CD4-positive, alpha-beta T cell (primary cell): ENCODE results near the gene TP63. TPM values are rescaled to one million over a fixed set of nuclear protein-coding genes. Genes with fewer than 3 reads are reported as not detected.

Experiments used
- ATAC-seq: fragments of 200-7000 bp; cut with Tn5 transposase; one replicate; pipeline ENCODE4 v1.10.0; 2022; ENCODE audit warnings: mild to moderate bottlenecking; ENCODE audit not compliant: poor library complexity
- CTCF ChIA-PET: fragments of 350-600 bp; sonication (Branson Sonifier 250); formaldehyde crosslinking; loops from one replicate; lab custom pipeline; 2021; ENCODE audit warnings: antibody characterized with exemption, inconsistent platforms; lab: Charles Lee
- POLR2A ChIA-PET: fragments of 350-600 bp; sonication (Branson Sonifier 250); formaldehyde crosslinking; loops from one replicate; lab custom pipeline; 2021; ENCODE audit warnings: antibody characterized with exemption, inconsistent platforms; lab: Charles Lee
- DNase-seq, 14 experiments: peaks; one replicate each; pipeline ENCODE4 v3.0.0-alpha.2; 2013 to 2020; ENCODE audit warnings: mixed read lengths in 2 of 14
- H3K27ac ChIP-seq, 2 donors: one replicate each; pipeline versions ENCODE4 v1.5.1 to v1.7.0; 2013; ENCODE audit warnings: low read length in 2 of 2, low read depth in 1 of 2, mild to moderate bottlenecking in 1 of 2
- H3K27me3 ChIP-seq, 2 experiments: 1 replicate in 1 of 2; 2 replicates in 1 of 2; pipeline versions ENCODE4 v1.6.1 to v1.7.0; 2013; ENCODE audit warnings: low read length in 2 of 2, control low read depth in 1 of 2, mild to moderate bottlenecking in 1 of 2, moderate library complexity in 1 of 2; ENCODE audit not compliant: insufficient read depth in 2 of 2, control insufficient read depth in 1 of 2
- H3K36me3 ChIP-seq: one replicate; pipeline ENCODE4 v1.6.1; 2013; ENCODE audit warnings: low read length, control low read depth; ENCODE audit not compliant: insufficient read depth
- H3K4me1 ChIP-seq: one replicate; pipeline ENCODE4 v1.6.1; 2013; ENCODE audit warnings: low read length, control low read depth; ENCODE audit not compliant: insufficient read depth
- H3K4me3 ChIP-seq: one replicate; pipeline ENCODE4 v1.5.1; 2013; ENCODE audit warnings: mild to moderate bottlenecking, low read length, moderate library complexity
- H3K9me3 ChIP-seq, 2 experiments: 1 replicate in 1 of 2; 2 replicates in 1 of 2; pipeline versions ENCODE4 v1.6.1 to v1.7.0; 2013; ENCODE audit warnings: low read length in 2 of 2, mild to moderate bottlenecking in 2 of 2, control low read depth in 1 of 2, moderate library complexity in 1 of 2; ENCODE audit not compliant: control insufficient read depth in 1 of 2, insufficient read depth in 1 of 2
- H3K27ac Mint-ChIP-seq: one replicate; pipeline ENCODE4 v1.8.0; 2020; ENCODE audit warnings: mixed read lengths
- H3K27me3 Mint-ChIP-seq: one replicate; pipeline ENCODE4 v1.8.0; 2021; ENCODE audit warnings: mixed read lengths
- H3K36me3 Mint-ChIP-seq: one replicate; pipeline ENCODE4 v1.8.0; 2021; ENCODE audit warnings: low read depth, mixed read lengths
- H3K4me1 Mint-ChIP-seq: one replicate; pipeline ENCODE4 v1.8.0; 2021; ENCODE audit warnings: low read depth, mixed read lengths
- H3K4me3 Mint-ChIP-seq: one replicate; pipeline ENCODE4 v1.8.0; 2020; ENCODE audit warnings: mild to moderate bottlenecking, mixed read lengths
- H3K9me3 Mint-ChIP-seq: one replicate; pipeline ENCODE4 v1.8.0; 2020; ENCODE audit warnings: mixed read lengths
- intact Hi-C, 2 experiments: fragments of 100-400 bp; cut with DNase I in 1 of 2; cut with micrococcal nuclease in 1 of 2; formaldehyde crosslinking; loops; one replicate each; pipeline versions ENCODE4 v1.15.1 to v1.9.0; 2023 to 2025; cut with DNase I, micrococcal nuclease
- total RNA-seq, 174 experiments: library from RNA in 2 of 174; stranded (reverse) in 2 of 174; gene quantifications; one replicate each; pipeline ENCODE4 v1.2.3 and lab custom pipeline; 2021 to 2026
- TF ChIP-seq, protein P1 (sequence below): fragments of 200-600 bp; IDR thresholded peaks from one replicate; pipeline ENCODE4 v1.8.0; 2022; ENCODE audit warnings: antibody characterized with exemption, mild to moderate bottlenecking

TP63 gene
- total RNA-seq, 2 experiments from 2014 or later, result 0.31 TPM; not detected in 1

DNA sequence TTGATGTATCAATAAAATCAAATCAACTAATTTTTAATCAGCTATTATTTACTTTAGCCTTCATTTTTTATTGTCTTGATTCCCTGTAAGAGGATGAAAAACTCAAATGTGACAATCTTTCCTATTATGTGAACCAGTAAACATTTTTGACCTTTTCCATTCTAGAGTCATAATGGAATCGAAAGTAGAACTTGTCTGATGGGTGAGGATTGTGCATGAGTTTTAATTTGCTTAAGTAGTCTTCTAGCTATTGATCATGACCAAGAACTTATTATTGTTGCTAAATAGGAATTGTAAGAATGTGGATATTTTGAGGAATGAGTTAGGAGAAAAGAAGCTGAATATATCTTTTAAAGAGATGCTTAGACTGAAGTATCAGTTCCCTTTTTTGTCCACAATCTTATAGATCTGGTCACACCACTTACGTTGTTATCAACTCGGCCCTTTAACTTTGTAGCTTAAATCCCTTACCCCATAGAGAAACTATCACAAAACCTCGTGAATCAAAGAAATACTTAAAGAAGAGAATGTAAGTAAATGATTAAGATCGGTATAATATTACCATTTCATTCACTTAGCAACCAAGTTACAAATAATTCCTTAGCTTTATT, 147.3 kb downstream of the TP63 start:
- H3K4me1 Mint-ChIP-seq, result no peaks in the 10 kb centered on the region
- Histone ChIP-seq H3K4me1 (no peaks in the 10 kb centered on the region), H3K36me3 (no peaks in the 10 kb centered on the region), H3K27ac (no peak overlapping the region), H3K9me3 (no peaks in the 10 kb centered on the region), H3K27me3 (no peaks in the 10 kb centered on the region), H3K4me3 (no peak overlapping the region)
- H3K27ac Mint-ChIP-seq, result no peak overlapping the region
- intact Hi-C loops, result no loop called here
- ChIA-PET CTCF (no interaction called here), POLR2A (interaction anchor here (1.3 kb wide), 1 partner anchor 10 kb away, joined by 3 read pairs; no protein-coding TSS in a partner anchor)
- ATAC-seq, result no peak
- TF ChIP-seq, protein P1, sequence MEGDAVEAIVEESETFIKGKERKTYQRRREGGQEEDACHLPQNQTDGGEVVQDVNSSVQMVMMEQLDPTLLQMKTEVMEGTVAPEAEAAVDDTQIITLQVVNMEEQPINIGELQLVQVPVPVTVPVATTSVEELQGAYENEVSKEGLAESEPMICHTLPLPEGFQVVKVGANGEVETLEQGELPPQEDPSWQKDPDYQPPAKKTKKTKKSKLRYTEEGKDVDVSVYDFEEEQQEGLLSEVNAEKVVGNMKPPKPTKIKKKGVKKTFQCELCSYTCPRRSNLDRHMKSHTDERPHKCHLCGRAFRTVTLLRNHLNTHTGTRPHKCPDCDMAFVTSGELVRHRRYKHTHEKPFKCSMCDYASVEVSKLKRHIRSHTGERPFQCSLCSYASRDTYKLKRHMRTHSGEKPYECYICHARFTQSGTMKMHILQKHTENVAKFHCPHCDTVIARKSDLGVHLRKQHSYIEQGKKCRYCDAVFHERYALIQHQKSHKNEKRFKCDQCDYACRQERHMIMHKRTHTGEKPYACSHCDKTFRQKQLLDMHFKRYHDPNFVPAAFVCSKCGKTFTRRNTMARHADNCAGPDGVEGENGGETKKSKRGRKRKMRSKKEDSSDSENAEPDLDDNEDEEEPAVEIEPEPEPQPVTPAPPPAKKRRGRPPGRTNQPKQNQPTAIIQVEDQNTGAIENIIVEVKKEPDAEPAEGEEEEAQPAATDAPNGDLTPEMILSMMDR, result no peak
- H3K36me3 Mint-ChIP-seq, result no peaks in the 10 kb centered on the region
- no peak overlapping the region for H3K4me3 Mint-ChIP-seq
- no peak for DNase-seq
- H3K9me3 Mint-ChIP-seq, result no peaks in the 10 kb centered on the region
- no peaks in the 10 kb centered on the region for H3K27me3 Mint-ChIP-seq

DNA sequence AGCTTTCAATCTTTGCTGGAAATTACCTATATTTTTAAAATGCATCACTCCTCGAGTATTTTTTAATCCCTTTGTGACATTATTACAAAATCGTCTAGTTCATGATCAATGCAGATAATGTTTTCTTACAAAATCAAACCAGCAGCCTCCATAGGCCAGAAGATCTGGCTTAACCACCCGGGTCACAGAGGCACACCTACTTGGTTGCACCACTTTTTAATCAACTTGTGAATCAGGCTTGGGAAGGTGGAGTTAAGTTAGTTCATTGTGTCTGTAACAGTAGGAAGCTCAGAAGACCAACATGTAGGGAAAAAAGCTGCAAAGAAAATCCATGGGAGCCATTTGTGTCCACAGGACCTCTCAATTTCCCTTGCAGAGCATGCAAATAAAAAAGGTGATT, 148.0 kb downstream of the TP63 start:
- Mint-ChIP-seq H3K27me3 (no peaks in the 10 kb centered on the region), H3K4me1 (no peaks in the 10 kb centered on the region), H3K9me3 (no peaks in the 10 kb centered on the region), H3K27ac (no peak overlapping the region), H3K36me3 (no peaks in the 10 kb centered on the region), H3K4me3 (no peak overlapping the region)
- no peaks in the 10 kb centered on the region for H3K27me3 ChIP-seq
- no peak overlapping the region for H3K27ac ChIP-seq
- intact Hi-C loops, result no loop called here
- H3K9me3 ChIP-seq, result no peaks in the 10 kb centered on the region
- TF ChIP-seq, protein P1, result no peak
- CTCF ChIA-PET, result no interaction called here
- H3K4me3 ChIP-seq, result no peak overlapping the region
- POLR2A ChIA-PET, result interaction anchor here (1.3 kb wide), 1 partner anchor 10 kb away, joined by 3 read pairs; no protein-coding TSS in a partner anchor
- ATAC-seq (no peak), DNase-seq (no peak)
- H3K36me3 ChIP-seq, result no peaks in the 10 kb centered on the region
- no peaks in the 10 kb centered on the region for H3K4me1 ChIP-seq

DNA sequence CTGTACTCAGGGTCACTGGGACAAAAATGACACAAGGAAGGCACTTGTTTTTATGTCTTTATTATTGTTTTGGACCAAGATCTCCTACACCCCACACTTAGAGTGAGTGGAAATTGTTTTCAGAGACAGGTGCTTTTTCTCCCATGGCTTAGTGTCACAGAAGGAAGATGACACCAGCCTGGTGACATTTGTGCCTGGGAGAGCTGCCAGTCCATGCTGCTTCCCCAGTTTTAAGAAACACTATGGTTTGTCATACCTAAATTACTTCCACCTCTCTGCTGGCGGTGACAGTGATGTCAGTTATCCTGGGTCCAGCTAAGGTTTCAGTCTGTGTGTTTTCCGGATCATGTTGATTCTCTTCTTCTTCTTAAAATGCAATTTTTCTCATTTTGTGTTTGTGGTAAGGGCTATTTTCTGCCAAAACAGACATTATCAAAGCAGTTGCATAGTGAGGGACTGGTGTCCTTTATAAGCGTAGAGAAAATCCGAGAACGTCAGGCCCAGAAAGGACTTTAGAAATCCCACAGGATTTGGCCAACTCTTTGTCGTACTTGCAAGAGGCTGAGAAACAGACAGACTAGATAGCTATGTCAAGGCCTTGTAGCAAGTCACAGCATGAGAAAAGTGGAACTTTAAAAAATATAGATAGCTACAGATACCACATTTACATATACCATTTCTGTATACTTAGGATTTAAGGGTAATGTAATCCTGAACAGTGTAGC, 149.5 kb downstream of the TP63 start:
- no peak overlapping the region for H3K27ac Mint-ChIP-seq
- no peak overlapping the region for H3K27ac ChIP-seq
- no peak overlapping the region for H3K4me3 Mint-ChIP-seq
- H3K4me1 ChIP-seq, result no peaks in the 10 kb centered on the region
- intact Hi-C loops, result loop anchor here in 1 of 2 experiments (10.0 kb wide), 1 partner anchor 506 kb away; no protein-coding TSS in a partner anchor
- H3K4me1 Mint-ChIP-seq, result no peaks in the 10 kb centered on the region
- CTCF ChIA-PET, result no interaction called here
- no peaks in the 10 kb centered on the region for H3K27me3 Mint-ChIP-seq
- DNase-seq (no peak), ATAC-seq (no peak)
- no peak overlapping the region for H3K4me3 ChIP-seq
- TF ChIP-seq, protein P1, result no peak
- H3K36me3 ChIP-seq, result no peaks in the 10 kb centered on the region
- H3K9me3 Mint-ChIP-seq, result no peaks in the 10 kb centered on the region
- POLR2A ChIA-PET, result interaction anchor here (0.6 kb wide), 1 partner anchor 292 kb away, joined by 3 read pairs; no protein-coding TSS in a partner anchor
- H3K27me3 ChIP-seq, result no peaks in the 10 kb centered on the region
- no peaks in the 10 kb centered on the region for H3K36me3 Mint-ChIP-seq
- H3K9me3 ChIP-seq, result no peaks in the 10 kb centered on the region
